ENCODE measurements around the gene ARF4. TPM values are rescaled to one million over a fixed set of nuclear protein-coding genes. Genes with fewer than 3 reads are reported as not detected.
A peak's percentile ranks its signal among the peaks of the same experiment; 100 is the strongest.

The ARF4 gene
- total RNA-seq, 1 experiment from 2014 or later: 180 TPM

- Histone ChIP-seq H3K27me3 (no peaks in the 10 kb centered on the region), H3K4me1 (no peaks in the 10 kb centered on the region), H3K36me3 (peaks cover 12% of the 10 kb centered on the region), H3K9me3 (replicated peaks) (no peaks in the 10 kb centered on the region), H3K27ac (peak overlapping the region; percentile 83), H3K4me3 (peak overlapping the region; percentile 77)
- peak; percentile 74 to 78 for DNase-seq
These were observed 533 bp downstream of the ARF4 start for GRCh38 chr3:57596495-57597126.

DNA sequence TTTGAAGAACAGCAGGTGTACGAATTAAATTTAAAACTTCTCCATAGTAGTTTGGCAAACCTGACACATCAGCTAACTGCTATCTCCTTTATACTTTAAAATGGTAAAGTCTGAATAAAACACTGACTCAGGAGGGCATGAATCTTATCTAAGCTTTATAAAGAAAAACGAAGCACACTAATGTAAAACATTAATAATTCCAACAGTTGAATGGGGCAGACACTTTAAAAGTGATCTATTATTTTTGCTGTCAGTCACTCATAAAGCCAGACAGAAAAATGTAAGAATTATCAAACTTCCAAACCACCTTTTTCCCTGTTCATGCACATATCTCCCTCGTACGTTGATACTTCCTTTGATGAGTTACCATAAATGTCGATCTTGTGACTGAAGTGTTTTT is 2.6 kb downstream of the ARF4 start:
- no peaks in the 10 kb centered on the region for H3K4me1 ChIP-seq
- peak overlapping the region; percentile 77 for H3K4me3 ChIP-seq
- no peaks in the 10 kb centered on the region for H3K9me3 ChIP-seq (replicated peaks)
- no peak for DNase-seq
- no peak overlapping the region for H3K27ac ChIP-seq
- no peaks in the 10 kb centered on the region for H3K27me3 ChIP-seq
- peaks cover 12% of the 10 kb centered on the region for H3K36me3 ChIP-seq

DNA sequence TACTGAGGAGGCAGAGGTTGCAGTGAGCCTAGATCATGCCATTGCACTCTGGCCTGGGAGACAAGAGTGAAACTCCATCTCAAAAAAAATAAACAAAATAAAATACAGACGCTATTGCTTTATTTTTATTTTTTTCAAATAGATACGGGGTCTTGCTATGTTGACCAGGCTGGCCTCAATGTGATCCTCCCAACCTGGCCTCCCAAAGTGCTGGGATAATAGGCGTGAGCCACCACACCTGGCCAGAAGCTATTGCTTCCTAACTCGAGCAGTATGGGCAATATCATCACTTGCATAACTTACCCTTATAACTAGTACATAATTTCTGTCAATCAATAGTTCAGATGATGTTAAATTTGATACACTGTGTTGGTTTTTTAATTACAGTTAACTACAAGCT is 3.0 kb downstream of the ARF4 start:
- Histone ChIP-seq H3K27me3 (no peaks in the 10 kb centered on the region), H3K27ac (no peak overlapping the region), H3K4me3 (no peak overlapping the region), H3K9me3 (replicated peaks) (no peaks in the 10 kb centered on the region), H3K36me3 (peaks cover 12% of the 10 kb centered on the region), H3K4me1 (no peaks in the 10 kb centered on the region)
- no peak for DNase-seq

DNA sequence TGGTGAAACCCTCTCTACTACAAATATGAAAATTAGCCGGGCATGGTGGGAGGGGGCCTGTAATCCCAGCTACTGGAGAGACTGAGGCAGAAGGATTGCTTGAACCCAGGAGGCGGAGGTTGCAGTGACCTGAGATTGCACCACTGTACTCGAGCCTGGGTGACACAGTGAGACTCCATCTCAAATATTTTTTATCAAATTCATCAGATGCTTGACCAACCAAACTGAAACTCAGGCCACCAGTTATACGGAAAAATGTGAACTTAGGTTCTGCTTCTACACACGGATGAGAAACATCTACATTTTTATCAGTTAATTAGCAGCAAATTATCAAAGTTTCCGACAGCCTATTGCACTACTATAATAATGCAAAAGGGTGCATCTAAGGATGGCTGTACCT is 4.8 kb downstream of the ARF4 start:
- no peaks in the 10 kb centered on the region for H3K27me3 ChIP-seq
- no peaks in the 10 kb centered on the region for H3K4me1 ChIP-seq
- H3K27ac ChIP-seq: no peak overlapping the region
- H3K9me3 ChIP-seq (replicated peaks): no peaks in the 10 kb centered on the region
- no peak for DNase-seq
- no peak overlapping the region for H3K4me3 ChIP-seq
- H3K36me3 ChIP-seq: peaks cover 12% of the 10 kb centered on the region

DNA sequence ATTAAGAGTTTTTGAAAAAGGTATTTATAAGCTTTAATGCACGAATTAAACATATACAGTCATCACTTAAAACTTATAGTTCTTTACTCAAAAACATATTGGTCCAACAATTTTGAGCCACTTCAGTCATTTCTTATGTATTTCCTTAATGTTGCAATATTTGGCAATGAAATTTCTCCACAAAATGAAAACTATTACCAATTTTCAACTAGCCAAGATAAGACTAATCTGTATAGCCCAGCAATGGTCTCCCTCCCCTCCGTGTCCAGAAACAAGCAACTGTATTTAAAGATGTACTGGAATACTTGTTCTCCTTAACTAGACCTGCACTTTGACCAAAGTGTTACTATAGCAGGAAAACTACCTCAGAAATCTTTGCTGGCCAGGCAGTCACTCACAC is 9.2 kb downstream of the ARF4 start:
- Histone ChIP-seq H3K9me3 (replicated peaks) (no peaks in the 10 kb centered on the region; the same call in 1 of the 2 replicates), H3K4me1 (no peaks in the 10 kb centered on the region), H3K27me3 (no peaks in the 10 kb centered on the region), H3K36me3 (peaks cover 10% of the 10 kb centered on the region), H3K4me3 (no peak overlapping the region), H3K27ac (no peak overlapping the region)
- DNase-seq: no peak

GRCh38 chr3:57586778-57587177 is 10.4 kb downstream of the ARF4 start:
- Histone ChIP-seq H3K27me3 (no peaks in the 10 kb centered on the region), H3K4me1 (no peaks in the 10 kb centered on the region), H3K4me3 (no peak overlapping the region), H3K27ac (no peak overlapping the region), H3K9me3 (replicated peaks) (no peaks in the 10 kb centered on the region; the same call in 1 of the 2 replicates), H3K36me3 (peaks cover 14% of the 10 kb centered on the region)
- DNase-seq: no peak

- H3K4me3 ChIP-seq: no peak overlapping the region
- H3K27ac ChIP-seq: no peak overlapping the region
- H3K9me3 ChIP-seq (replicated peaks): no peaks in the 10 kb centered on the region; the same call in 1 of the 2 replicates
- H3K27me3 ChIP-seq: no peaks in the 10 kb centered on the region
- no peaks in the 10 kb centered on the region for H3K4me1 ChIP-seq
- no peak for DNase-seq
- peaks cover 23% of the 10 kb centered on the region for H3K36me3 ChIP-seq
These were observed 13.6 kb downstream of the ARF4 start for GRCh38 chr3:57583544-57583943.

GRCh38 chr3:57582474-57583168 is 14.5 kb downstream of the ARF4 start:
- H3K9me3 ChIP-seq (replicated peaks): no peaks in the 10 kb centered on the region; the same call in 1 of the 2 replicates
- peaks cover 28% of the 10 kb centered on the region for H3K36me3 ChIP-seq
- H3K27me3 ChIP-seq: no peaks in the 10 kb centered on the region
- no peaks in the 10 kb centered on the region for H3K4me1 ChIP-seq
- no peak overlapping the region for H3K4me3 ChIP-seq
- peak; percentile 8 to 12 for DNase-seq
- H3K27ac ChIP-seq: no peak overlapping the region

- no peak overlapping the region for H3K27ac ChIP-seq
- no peaks in the 10 kb centered on the region for H3K27me3 ChIP-seq
- H3K36me3 ChIP-seq: peaks cover 32% of the 10 kb centered on the region
- DNase-seq: no peak
- H3K4me1 ChIP-seq: no peaks in the 10 kb centered on the region
- H3K9me3 ChIP-seq (replicated peaks): no peaks in the 10 kb centered on the region
- no peak overlapping the region for H3K4me3 ChIP-seq
These were observed 19.3 kb downstream of the ARF4 start for GRCh38 chr3:57577801-57578200.

GRCh38 chr3:57575966-57576626 is 21.0 kb downstream of the ARF4 start:
- Histone ChIP-seq H3K27ac (no peak overlapping the region), H3K4me1 (no peaks in the 10 kb centered on the region), H3K4me3 (no peak overlapping the region), H3K36me3 (peaks cover 30% of the 10 kb centered on the region), H3K9me3 (replicated peaks) (no peaks in the 10 kb centered on the region), H3K27me3 (no peaks in the 10 kb centered on the region)
- no peak for DNase-seq

DNA sequence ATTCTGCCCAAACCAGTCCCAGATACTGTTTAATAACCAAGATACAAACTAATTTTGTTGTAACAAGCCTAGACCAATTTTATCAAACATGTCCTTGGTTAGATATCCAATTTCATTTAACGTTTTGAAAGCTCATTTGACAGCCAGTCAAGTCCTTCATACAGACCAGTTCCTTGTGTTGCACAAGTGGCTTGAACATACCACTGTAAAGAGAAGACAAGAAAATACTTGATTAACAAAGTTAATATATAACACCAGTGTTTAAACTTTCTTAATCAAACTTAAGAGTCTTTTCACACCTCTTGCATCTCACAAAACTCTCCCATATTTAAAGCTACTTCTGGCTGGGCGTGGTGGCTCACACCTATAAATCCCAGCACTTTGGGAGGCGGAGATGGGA is 25.0 kb downstream of the ARF4 start:
- Histone ChIP-seq H3K36me3 (peaks cover 13% of the 10 kb centered on the region), H3K9me3 (replicated peaks) (no peaks in the 10 kb centered on the region), H3K27ac (no peak overlapping the region), H3K4me1 (no peaks in the 10 kb centered on the region), H3K4me3 (no peak overlapping the region), H3K27me3 (no peaks in the 10 kb centered on the region)
- DNase-seq: no peak

DNA sequence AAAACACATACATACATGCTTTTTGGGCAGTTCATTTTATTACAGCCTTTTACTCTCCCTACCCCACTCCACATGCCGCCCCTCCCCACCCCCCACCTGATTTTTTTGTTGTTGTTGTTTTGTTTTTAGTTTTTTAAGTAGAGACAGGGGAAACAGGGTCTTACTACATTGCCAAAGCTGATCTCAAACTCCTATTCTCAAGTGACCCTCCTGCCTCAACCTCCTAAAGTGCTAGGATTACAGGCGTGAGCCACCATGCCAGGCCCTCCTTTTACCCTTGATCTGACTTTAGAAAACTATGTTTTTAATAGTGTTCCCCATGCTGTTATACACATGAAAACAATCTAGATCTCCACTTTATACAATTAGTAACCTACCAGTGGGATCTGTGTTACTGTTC is 26.3 kb downstream of the ARF4 start:
- H3K4me1 ChIP-seq: no peaks in the 10 kb centered on the region
- no peaks in the 10 kb centered on the region for H3K9me3 ChIP-seq (replicated peaks)
- no peak for DNase-seq
- no peaks in the 10 kb centered on the region for H3K27me3 ChIP-seq
- H3K36me3 ChIP-seq: peaks cover 15% of the 10 kb centered on the region
- no peak overlapping the region for H3K27ac ChIP-seq
- H3K4me3 ChIP-seq: no peak overlapping the region

DNA sequence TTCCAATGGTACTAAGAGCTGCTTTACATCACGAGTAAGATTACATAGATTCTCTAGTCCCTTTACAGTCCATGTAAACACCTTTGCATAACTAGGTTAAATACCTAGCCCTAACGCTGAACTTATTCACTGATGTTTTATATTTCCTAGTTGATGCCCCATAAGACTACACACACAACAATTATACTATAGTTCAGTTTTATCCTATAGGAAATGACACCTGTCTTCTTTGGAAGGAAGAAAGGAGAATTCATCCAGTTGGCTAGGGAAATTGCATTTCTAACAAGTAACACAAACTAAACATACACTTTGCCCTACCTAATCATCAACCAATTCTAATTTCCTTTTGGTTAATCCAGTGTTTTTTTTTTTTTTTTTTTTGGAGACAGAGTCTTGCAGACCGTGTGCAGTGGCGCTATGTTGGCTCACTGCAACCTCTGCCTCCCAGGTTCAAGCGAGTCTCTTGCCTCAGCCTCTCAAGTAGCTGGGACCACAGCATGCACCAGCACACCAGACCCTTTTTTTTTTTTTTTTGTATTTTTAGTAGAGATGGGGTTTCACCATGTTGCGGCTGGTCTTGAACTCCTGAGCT is 27.2 kb downstream of the ARF4 start:
- Histone ChIP-seq H3K27me3 (no peaks in the 10 kb centered on the region), H3K4me1 (no peaks in the 10 kb centered on the region), H3K4me3 (no peak overlapping the region), H3K27ac (no peak overlapping the region), H3K36me3 (peaks cover 10% of the 10 kb centered on the region), H3K9me3 (replicated peaks) (no peaks in the 10 kb centered on the region)
- no peak for DNase-seq

- Histone ChIP-seq H3K36me3 (peaks cover 14% of the 10 kb centered on the region; the same call in 1 of the 2 replicates), H3K27ac (no peak overlapping the region), H3K4me1 (no peaks in the 10 kb centered on the region), H3K27me3 (no peaks in the 10 kb centered on the region), H3K4me3 (no peak overlapping the region), H3K9me3 (replicated peaks) (no peaks in the 10 kb centered on the region)
- DNase-seq: no peak
These were observed 37.6 kb downstream of the ARF4 start for GRCh38 chr3:57559526-57559925.

DNA sequence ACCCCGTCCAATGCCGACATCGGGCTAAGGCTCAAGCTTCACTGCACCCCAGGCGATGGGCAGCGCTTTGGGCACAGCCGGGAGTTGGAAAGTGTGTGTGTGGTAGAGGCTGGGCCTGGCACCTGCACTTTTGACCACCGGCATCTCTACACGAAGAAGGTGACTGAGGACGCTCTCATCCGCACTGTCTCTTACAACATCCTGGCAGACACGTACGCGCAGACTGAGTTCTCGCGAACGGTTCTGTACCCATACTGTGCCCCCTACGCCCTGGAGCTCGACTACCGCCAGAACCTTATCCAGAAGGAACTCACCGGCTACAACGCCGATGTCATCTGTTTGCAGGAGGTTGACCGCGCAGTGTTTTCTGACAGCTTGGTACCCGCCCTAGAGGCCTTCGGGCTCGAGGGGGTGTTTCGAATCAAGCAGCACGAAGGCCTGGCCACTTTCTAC is 40.0 kb downstream of the ARF4 start:
- DNase-seq: peak; percentile 5 to 10
- Histone ChIP-seq H3K36me3 (peaks cover 12% of the 10 kb centered on the region; the same call in 1 of the 2 replicates), H3K4me3 (peak overlapping the region; percentile 97), H3K9me3 (replicated peaks) (no peaks in the 10 kb centered on the region), H3K27me3 (no peaks in the 10 kb centered on the region), H3K27ac (peak overlapping the region; percentile 96; the same call in 1 of the 2 replicates), H3K4me1 (no peaks in the 10 kb centered on the region)

Data from SJCRH30 (cell line).